Activated CD8-positive, alpha-beta memory T cell treated with anti-CD3 and anti-CD28 coated beads, Interleukin-2, amount 50 U/mL, for 48 hours (primary cell): ENCODE measurements around the gene MTUS2.

Experiments
- DNase-seq: peaks from one replicate; pipeline ENCODE4 v3.0.0-alpha.2; 2020

MTUS2 gene

GRCh38 chr13:29046588-29046987 lies 226.4 kb downstream of the MTUS2 start:
- no peak for DNase-seq

- DNase-seq = no peak
Measured at GRCh38 chr13:29049524-29049923, 229.4 kb downstream of the MTUS2 start.

GRCh38 chr13:29050719-29051118 lies 230.6 kb downstream of the MTUS2 start:
- DNase-seq = no peak

GRCh38 chr13:29059800-29060199 lies 239.7 kb downstream of the MTUS2 start:
- DNase-seq = no peak

DNA sequence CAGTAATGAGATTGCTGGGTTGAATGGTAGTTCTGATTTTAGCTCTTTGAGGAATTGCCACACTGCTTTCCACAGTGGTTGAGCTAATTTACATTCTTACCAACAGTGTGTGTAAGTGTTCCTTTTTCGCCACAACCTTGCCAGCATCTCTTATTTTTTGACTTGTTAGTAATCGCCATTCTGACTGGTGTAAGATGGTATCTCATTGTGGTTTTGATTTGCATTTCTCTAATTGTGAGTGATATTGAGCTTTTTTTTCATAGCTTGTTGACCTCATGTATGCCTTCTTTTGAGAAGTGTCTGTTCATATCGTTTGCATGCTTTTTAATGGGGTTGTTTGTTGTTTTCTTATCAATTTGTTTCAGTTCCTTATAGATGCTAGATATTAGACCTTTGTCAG lies 245.0 kb downstream of the MTUS2 start:
- no peak for DNase-seq

DNA sequence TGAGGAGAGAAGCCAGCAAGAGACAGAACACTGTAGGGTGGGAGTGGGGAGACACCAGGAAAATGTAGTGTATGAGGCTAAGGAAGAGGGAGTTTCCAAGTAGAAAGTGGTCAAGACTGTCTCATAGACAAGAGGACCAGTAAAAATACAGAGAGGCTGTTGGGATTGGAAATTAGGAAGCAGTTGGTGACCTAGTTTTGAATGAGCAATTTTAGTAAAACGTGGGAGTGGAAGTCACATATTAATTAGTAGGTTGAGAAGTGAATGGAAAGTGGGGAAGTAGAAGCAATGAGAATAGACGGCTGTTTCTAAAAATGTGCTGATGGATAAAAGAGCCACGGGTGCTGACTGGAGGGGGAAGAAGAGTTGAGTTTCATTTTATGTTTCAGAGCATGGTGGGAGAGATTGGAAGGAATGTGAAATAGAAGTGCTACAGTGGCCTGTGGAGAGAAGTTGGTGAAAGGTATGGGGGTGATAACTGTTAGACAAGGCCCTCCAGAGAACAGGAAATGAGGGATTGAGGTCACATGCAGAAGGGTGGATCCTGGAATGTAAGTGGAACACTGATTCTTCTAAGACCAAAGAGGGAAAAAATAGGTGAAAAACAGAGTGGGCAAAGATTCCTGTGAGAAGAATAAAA lies 247.3 kb downstream of the MTUS2 start:
- DNase-seq = no peak

GRCh38 chr13:29073755-29074154 lies 253.6 kb downstream of the MTUS2 start:
- DNase-seq = no peak

DNA sequence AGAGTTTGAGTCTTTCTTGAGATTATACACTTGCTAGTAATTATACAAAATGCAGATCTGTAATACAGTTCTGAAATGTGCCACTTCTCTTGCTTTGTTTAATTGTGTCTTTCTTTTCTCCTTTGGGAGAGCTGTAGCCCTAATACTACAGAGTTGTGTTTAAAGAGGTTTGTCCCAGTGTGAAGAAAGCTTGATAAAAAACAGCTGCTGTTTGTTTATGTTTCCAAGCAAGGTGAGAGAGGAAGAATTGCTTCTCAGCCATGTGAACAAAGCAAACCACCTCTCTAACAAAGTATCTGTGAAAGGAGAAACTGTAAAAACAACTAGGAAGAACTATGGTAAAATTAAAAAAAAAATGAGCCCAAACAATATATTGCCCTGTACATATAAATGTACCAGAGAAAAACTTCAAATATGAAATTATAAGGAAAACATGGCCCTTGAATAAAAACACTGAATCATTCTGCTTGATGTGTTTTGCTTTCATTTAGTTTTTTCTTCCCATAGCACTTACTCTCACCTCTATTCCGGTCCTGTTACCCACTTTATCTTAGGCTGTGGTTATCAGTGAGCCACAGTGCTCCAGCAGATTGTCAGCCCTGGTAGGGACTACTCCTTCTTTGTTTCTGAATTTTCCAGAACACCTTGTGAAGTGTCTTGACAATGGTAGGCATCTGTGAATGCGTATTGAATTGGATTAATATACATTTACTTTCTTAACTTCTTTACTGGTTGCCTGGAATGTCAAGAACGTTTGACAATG lies 257.1 kb downstream of the MTUS2 start:
- no peak for DNase-seq

- no peak for DNase-seq
Measured at GRCh38 chr13:29081036-29081435, 260.9 kb downstream of the MTUS2 start.

- DNase-seq = no peak
Measured at GRCh38 chr13:29081697-29082440, 261.7 kb downstream of the MTUS2 start.

DNA sequence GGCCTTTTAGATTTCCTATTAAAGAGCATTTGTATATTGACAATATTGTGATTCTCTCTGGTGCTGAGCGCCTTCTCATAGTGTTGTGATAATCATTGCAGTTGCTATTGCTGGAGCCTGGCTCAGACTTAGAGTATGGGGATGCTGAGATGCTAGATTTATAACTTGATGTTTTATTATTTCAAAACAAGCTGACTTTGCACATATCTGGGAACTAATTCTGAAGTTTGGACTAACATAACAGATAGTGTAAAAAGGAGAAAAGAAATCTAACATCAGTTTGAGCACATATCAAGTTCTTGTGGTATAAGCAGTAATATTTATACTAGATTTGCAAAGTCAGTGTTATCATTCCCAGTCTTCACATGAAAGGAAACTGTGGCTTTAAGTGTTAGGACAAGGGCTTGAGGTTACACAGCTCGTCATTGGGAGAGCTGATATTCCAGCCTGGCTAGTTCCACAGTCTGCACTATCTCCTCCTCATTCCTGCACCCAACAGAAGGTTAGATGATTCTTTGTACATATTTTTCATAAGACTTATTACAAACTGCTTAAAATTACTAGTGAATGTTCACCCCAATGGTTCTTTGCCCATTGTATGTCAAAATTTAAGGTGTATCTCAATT lies 279.8 kb downstream of the MTUS2 start:
- DNase-seq = no peak

- no peak for DNase-seq
Measured at GRCh38 chr13:29100758-29101157, 280.6 kb downstream of the MTUS2 start.

GRCh38 chr13:29101409-29101808 lies 281.3 kb downstream of the MTUS2 start:
- no peak for DNase-seq

DNA sequence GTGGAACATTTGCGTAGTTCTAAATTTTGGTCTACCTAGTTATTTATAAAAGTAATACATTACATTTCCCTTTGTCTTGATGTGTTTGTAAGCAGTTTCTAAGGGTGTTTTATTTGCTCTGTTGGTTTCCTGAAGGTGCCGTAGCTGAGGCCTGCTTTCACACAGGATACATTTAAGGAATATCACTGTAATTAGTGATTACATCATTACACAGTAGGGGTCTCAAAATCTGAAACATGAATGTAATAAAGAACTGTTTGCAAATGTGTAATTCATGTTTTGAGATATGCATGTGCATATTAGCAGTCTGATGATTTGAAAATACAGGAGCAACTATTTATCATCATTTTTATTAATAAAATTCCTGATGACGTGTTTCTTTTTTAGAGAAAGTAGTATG lies 281.8 kb downstream of the MTUS2 start:
- no peak for DNase-seq

- no peak for DNase-seq
Measured at GRCh38 chr13:29103065-29103800, 283.1 kb downstream of the MTUS2 start.

- no peak for DNase-seq
Measured at GRCh38 chr13:29104461-29104860, 284.3 kb downstream of the MTUS2 start.

DNA sequence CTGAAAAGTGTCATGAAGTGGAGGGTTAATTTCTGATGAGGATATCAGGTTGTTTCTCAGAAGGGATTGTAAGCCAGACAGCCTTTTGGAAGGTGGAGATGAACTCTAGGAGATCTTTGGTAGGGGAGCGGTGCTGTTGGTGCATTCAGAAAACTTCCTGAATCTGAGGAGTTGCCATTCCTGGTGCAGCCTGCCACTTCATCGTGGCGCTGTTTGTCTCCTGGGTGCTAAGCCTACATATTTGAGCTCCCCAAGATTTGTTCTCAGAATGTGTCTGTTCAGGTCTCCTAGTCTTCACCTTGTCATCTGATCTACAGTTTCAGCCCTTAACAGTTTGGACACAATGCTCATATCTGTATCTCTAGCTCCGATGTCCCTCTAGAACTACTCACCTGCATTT lies 285.6 kb downstream of the MTUS2 start:
- no peak for DNase-seq

DNA sequence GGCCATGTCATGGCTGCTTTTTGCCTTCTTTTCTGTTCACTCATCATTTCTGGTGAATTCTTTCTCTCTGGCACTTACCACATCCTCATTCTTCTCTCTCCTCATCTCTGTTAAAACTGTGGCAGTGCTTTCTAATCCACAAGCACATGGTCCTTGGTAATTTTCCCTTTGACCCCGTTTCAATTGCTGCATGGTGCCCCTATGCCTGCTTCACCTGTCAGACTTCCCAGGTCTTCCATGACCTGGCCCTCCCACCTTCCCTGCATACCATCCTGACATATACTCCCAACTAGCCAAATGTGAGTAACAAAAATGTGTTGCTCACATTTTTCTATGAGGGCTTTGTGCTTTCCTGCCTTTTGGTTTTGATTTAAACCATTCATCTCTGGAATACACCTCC lies 286.5 kb downstream of the MTUS2 start:
- DNase-seq = no peak

DNA sequence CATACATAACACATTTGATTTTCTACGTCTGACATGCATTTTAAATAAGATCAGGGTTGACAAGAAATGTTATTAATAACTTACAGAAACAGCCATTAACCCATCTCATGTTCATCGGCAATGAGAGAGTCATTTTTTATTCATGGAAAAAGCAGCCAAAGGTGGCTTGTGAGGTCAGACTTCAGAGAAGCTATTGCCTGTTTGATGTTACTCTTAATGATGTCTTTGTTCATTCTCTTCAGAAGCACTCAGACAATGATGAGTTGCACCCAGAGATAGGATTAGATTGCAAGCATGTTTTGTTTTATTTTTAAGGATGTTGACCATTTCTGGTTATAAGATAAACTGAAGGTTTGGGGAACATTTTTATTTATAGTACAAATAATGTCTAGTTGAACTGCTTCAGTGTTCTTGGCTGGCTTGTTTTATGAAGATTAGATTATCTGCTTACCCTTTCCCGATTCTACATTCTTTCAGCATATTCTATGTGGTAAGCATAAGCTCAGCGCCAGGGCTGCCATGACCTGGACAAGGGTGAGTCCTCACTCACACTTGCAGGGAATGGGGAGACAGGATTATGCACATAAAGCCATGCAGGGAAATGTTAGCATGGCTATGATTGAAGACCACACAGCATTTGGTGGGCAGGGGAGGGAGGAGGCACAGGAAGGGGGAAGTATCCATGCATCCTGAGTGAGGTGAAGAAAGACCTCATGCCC lies 288.1 kb downstream of the MTUS2 start:
- no peak for DNase-seq

DNA sequence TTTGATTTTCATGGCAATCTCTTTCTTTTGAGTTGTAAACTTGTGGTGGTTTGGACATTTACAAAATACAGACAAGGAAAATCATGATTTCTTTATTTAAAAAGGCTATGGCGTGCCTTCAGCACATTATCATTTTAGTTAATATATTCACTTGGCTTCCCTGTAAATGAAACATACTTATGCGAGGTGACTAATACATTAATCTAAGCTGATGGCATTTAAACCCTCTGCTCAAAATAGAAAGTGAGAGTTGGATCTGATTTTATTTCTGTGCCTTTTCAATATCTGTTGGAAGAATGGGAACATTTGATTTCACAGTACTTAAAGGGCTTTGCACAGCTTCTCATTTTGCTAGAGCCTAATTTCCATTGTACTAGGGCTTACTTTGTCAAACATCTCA lies 289.8 kb downstream of the MTUS2 start:
- no peak for DNase-seq

DNA sequence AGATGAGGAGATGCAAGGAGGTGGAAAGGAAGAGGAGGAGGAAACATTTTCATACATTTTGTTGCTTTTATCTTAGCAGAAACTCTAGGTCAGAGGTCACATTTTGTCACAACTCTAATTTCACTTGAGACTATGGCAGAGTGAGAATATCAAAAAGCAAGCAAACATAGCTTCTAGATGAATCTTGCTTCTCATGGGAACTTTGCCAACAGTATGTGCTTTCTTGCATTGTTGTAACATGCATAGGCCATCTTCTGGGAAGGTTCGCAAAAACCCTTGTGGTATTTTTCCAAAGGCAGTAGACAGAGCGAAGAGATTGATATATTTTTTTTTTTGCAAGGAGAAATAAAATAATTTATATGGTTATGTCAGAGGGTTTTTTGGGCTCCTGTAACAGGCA lies 291.3 kb downstream of the MTUS2 start:
- DNase-seq = no peak

GRCh38 chr13:29115842-29116241 lies 295.7 kb downstream of the MTUS2 start:
- no peak for DNase-seq
